IPS-11a (cell line): ENCODE measurements around the gene CCDC201.

Source experiments
- H3K4me3 ChIP-seq: one replicate; pipeline ENCODE4 v1.5.1; 2013; ENCODE audit warnings: low read depth, low read length, control low read depth

The CCDC201 gene, protein sequence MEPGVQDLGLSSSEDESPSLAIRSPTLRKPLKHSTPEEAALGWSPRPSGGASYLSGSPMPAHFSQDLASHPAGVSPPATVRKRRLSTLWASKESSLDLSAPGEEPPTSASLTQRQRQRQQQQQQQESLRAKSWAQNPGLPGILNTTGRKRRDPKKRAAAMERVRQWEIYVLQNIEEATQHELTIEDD

GRCh38 chr7:45873035-45873354 lies at the start of gene CCDC201:
TSS of gene CCDC201 (minus strand) at chr7:45873082. CDS start at chr7:45873007, 75 bp downstream.
- no peak within 1 kb of the TSS for H3K4me3 ChIP-seq

DNA sequence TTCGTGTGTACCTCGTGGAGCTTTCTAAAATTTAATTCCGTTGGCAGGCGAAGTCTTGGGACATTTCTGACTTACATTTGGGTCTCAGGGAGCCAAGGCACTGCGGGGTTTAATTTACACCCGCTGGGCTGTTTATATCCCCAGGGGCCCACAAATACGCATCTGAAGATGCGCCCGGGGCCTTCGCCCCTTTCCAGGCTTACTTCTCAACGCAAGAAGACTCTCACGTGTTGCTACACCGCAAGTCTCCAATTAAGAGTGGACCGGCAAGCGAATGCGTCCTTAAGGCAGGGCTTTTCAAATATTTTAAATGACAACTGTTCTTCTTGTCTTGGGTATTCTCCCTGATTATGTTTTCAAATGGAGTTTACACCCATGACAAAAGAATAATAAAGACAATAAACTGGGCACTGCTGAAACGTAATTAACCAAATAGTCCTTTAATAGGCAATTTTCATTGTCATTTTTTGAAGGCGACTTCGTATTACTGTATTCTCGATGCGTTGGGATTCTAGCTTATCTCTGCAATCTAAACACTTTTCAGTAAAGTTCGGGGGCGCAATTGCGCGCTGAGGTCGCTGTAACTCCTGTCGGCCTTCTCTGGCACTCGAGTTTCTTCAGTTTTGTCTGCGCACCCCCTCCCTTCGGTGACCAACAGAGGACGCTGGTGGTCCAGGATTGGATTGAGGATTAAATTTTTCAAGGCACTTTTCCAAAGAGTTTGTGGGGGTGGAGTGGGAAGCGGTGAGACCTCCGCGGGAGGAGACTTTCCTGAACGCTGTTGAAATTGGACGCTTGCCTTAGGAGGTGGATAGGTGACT lies 49.0 kb upstream of the CCDC201 start:
- H3K4me3 ChIP-seq = peak overlapping the region; percentile 57

- peak overlapping the region; percentile 57 for H3K4me3 ChIP-seq
Observed at GRCh38 chr7:45921381-45921698, 48.5 kb upstream of the CCDC201 start.

DNA sequence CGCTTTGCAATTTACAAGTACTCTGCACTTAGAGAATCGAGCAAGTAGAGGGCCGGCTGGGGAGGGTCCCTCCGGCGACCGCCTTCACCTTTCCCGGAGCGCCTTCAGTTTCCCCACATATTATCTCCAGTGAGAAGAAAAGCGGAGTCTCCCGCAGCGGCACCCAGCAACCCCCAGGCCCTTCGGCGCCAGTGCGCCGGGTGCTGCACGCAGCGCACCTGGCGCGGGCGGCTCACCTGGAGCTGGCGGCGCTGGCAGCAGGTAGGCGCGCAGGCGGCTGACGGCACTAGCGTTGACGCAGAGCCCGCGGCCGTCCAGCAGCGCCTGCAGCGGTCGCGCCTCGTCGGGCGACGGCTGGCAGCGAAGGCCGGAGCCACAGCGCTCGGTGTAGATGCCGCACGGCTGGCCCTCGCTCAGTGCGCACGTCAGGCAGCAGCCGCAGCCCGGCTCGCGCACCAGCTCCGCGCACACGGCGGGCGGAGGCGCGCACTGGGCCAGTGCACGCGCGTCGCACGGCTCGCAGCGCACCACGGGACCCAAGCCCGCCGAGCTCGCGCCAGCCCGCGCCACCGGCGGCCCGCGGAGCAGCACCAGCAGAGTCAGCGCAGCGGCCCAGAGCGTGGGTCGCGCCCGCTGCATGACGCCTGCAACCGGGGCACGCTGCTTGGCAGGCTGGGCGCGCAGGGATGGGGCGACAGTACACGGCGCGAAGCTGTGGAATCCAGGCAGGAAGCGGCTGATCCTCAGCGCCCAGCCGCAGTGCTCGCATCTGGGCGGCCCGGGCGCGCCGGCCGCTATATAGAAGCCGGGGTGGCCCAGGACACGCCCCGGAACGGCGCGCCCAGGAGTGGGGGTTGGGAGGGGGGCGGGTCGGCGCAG lies 47.9 kb upstream of the CCDC201 start, which contains the start of gene IGFBP3:
Gene IGFBP3 (minus strand): TSS at position 771 of the 879 bp plus-strand sequence. CDS start 132 bp downstream, at position 639.
- peak within 1 kb of the TSS; percentile 57 for H3K4me3 ChIP-seq

- H3K4me3 ChIP-seq = peak overlapping the region; percentile 57
Observed at GRCh38 chr7:45919993-45920459, 47.1 kb upstream of the CCDC201 start.

DNA sequence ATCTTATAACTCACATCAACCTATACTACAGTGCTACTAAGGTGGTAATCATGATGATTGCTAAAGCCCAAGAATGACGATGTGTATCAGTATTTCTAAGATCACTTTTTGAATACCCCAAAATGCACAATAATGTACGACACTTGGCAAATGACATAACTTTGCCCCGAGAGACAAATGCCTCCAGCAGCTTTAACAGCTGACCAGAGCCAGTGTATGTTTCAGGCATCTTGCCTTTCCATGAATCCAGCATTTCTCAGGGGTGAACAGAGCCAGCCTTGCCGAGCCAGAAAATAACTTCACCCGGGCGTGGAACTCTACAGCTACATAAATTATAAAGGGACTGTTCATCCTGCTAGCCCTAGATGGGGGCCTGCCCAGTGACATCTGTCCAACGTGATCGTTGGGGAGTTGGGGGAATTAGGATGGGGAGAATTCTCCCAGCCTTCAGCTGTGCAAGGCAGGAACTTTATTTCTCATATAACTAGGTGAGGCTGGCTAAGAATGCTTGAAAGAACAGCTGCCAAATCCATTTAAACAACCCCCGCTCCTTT lies 46.4 kb upstream of the CCDC201 start:
- no peak overlapping the region for H3K4me3 ChIP-seq

DNA sequence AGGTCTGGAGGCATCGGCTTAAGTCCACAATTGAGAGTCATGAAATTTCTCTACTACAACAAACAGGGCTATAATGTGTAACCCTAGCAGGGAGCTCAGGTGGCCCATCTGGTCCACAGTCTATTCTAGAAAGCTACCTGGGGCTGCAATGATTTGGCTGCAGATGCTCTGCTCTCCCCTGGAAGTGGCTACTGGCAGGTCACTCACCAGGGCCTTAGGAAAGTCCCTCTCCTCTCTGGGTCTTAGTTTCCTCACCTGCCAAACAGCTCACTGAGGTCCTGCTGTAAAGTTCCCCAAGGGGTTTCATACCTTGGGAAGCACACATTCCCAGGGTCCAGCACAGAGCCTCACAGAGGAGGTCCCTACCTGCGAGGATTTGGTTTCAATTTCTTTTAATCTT lies 45.7 kb upstream of the CCDC201 start:
- no peak overlapping the region for H3K4me3 ChIP-seq

DNA sequence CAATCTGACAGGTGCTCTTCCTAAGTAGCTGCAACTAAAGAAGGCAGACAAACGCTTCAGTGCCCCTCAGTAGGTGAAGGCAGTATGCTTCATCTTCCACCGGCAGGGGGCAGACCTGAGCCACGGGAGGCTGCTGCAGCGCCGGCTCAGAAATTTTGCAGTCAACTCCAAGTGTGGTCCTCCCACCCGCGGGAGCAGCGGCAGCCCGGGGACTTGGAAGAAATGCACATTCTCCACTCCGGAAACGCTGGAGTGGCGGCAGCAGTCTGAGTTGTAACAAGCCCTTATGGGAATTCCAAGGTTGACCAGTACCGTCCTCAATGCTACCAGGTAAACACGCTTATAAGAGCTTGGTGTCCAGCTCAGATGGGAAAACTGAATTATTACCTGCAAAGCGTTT lies 44.8 kb upstream of the CCDC201 start:
- no peak overlapping the region for H3K4me3 ChIP-seq

DNA sequence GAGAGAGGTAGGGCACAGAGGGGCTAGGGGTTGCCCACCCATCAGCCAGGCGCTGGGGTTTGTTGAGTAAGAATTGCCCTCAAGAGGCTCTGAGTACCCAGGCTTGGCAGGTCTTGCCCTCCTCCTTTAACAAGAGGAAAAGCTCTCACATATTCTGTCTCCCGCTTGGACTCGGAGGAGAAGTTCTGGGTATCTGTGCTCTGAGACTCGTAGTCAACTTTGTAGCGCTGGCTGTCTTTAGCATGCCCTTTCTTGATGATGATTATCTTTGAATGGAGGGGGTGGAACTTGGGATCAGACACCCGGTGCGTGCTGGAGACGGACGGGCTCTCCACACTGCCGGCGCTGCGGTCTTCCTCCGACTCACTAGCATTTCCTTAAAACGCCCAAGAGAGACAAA lies 44.2 kb upstream of the CCDC201 start:
- no peak overlapping the region for H3K4me3 ChIP-seq

GRCh38 chr7:45915606-45916005 lies 42.7 kb upstream of the CCDC201 start:
- H3K4me3 ChIP-seq = no peak overlapping the region

DNA sequence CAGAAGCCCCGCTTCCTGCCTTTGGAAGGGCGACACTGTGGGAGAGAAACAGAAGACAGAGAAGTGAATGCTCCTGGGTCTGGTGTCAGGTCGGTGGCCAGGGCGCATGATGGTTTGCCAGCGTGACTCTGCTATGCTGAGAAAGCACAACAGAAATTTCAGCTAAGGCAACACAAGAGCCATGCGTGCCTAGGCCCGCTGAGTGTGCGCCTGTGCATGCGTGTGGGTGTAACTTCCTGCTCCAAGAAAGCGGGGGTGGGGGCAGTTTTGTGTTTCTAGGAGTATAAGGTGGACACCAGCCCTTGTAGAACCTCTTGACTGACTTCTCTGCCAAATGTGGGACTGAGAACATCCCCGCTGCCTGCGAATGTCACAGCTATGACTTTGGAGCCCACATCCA lies 42.0 kb upstream of the CCDC201 start:
- H3K4me3 ChIP-seq = no peak overlapping the region

GRCh38 chr7:45912972-45913371 lies 40.1 kb upstream of the CCDC201 start:
- H3K4me3 ChIP-seq = no peak overlapping the region

- H3K4me3 ChIP-seq = no peak overlapping the region
Observed at GRCh38 chr7:45911311-45911710, 38.4 kb upstream of the CCDC201 start.

GRCh38 chr7:45910855-45911254 lies 38.0 kb upstream of the CCDC201 start:
- no peak overlapping the region for H3K4me3 ChIP-seq

DNA sequence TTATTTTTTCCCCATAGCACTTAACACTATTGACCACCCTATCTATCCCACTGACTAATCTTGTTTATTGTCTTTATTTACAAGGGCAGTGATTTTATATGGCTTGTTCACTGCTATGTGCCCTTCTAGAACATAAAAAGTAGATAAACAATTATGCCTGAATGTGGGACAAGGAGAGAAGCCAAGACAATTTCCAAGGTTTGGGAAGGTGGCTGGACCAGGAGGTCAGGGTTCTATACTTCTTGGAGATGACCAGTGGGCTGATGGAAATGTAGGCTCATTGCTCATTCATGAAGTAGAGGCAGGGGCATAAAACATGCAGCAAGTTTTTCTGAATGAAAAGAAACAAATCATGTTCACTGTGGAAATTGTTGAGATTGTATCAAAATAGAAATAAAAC lies 36.7 kb upstream of the CCDC201 start:
- no peak overlapping the region for H3K4me3 ChIP-seq

GRCh38 chr7:45902820-45903219 lies 29.9 kb upstream of the CCDC201 start:
- H3K4me3 ChIP-seq = no peak overlapping the region

DNA sequence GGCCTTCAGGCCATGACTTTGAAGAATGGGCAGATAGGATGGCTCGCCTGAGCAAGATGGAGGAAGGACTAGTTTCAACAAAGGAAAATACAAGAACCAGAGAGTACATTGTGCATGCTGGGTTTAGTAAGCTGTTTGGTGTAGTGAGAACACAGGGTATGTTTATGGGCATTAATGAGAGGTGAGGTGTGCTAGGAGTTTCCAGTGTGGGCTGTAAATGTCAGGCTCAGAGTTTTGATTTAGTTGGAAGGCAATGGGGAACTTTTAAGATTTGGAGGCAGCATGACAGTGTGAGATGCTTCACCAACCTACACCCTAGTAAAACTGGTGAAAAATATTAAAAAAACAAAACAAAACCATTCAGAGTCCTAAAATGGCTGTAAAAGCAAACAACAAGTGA lies 28.7 kb upstream of the CCDC201 start:
- no peak overlapping the region for H3K4me3 ChIP-seq

- no peak overlapping the region for H3K4me3 ChIP-seq
Observed at GRCh38 chr7:45898222-45898621, 25.3 kb upstream of the CCDC201 start.

DNA sequence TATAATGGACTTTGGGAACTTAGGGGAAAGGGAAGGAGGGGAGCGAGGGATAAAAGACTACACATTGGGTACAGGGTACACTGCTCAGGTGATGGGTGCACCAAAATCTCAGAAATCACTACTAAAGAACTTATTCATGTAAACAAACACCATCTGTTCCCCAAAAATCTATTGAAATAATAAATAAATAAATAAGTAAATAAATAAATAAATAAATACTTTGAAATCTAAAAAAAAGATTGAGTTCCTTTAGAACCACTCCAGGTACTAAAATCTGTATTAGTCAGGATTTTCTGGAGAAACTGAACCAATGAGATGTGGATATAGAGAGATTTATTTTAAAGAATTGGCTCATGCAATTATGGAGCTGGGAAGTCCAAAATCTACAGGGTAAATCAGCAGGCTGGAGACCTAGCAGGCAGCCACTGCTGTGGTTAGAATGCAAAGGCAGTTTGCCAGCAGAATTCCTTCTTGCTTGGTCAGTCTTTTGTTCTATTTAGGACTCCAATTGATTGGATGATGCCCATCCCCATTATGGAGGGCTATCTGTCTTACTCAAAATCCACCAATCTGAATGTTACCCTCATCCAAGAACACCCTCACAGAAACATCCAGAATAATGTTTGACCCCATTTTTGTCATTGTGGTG lies 24.3 kb upstream of the CCDC201 start:
- no peak overlapping the region for H3K4me3 ChIP-seq

DNA sequence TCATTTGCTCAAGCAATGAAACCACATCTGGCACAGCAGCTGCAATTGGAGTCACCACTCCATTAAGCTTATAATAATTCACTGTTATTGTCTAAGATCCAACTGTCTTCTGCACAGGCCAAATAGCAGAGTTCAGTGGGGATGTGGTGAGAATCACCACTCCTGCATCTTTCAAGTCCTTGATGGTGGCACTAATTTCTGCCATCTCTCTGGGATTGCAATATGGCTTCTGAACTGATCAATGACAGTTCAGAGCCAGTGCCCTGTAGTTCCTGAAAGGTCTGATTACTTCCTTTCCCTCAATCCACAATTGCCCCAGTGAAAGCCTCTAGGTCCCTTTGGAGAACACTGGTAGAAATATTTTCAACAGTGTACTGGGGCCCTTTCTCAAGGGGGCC lies 21.8 kb upstream of the CCDC201 start:
- H3K4me3 ChIP-seq = no peak overlapping the region
